Measurements from ENCODE around the gene TAT.
"Not testable (repeated sequence)": the region's sequence is repeated elsewhere in the genome, so short reads cannot be mapped to it uniquely, and the experiment has no call there.

The TAT gene

GRCh38 chr16:71584543-71585317 is 7.8 kb upstream of the TAT start:
- DNase-seq = no peak

GRCh38 chr16:71582553-71582848 is 5.6 kb upstream of the TAT start:
- not testable (repeated sequence) for DNase-seq

- DNase-seq = no peak
Observed at GRCh38 chr16:71574702-71575101, 2.2 kb downstream of the TAT start.

- DNase-seq = no peak
Observed at GRCh38 chr16:71573387-71574094, 3.4 kb downstream of the TAT start.

GRCh38 chr16:71572497-71573116 is 4.3 kb downstream of the TAT start:
- DNase-seq = no peak

- DNase-seq = no peak
Observed at GRCh38 chr16:71570144-71570543, 6.7 kb downstream of the TAT start.

GRCh38 chr16:71569621-71570020 is 7.3 kb downstream of the TAT start:
- no peak for DNase-seq

- DNase-seq = no peak
Observed at GRCh38 chr16:71568551-71568950, 8.3 kb downstream of the TAT start.

GRCh38 chr16:71567931-71568330 is 9.0 kb downstream of the TAT start:
- DNase-seq = no peak

GRCh38 chr16:71565812-71566700 is 10.8 kb downstream of the TAT start:
- no peak for DNase-seq

- no peak for DNase-seq
Observed at GRCh38 chr16:71564335-71564967, 12.4 kb downstream of the TAT start.

GRCh38 chr16:71562552-71562951 is 14.3 kb downstream of the TAT start:
- no peak for DNase-seq

- not testable (repeated sequence) for DNase-seq
Observed at GRCh38 chr16:71561886-71562285, 15.0 kb downstream of the TAT start.

GRCh38 chr16:71559855-71560254 is 17.0 kb downstream of the TAT start:
- no peak for DNase-seq

GRCh38 chr16:71557954-71558582 is 18.8 kb downstream of the TAT start:
- no peak for DNase-seq

- DNase-seq = no peak
Observed at GRCh38 chr16:71557299-71557698, 19.6 kb downstream of the TAT start.

- no peak for DNase-seq
Observed at GRCh38 chr16:71555230-71555891, 21.5 kb downstream of the TAT start.

- no peak for DNase-seq
Observed at GRCh38 chr16:71552698-71553503, 24.0 kb downstream of the TAT start.

GRCh38 chr16:71547168-71547567 is 29.7 kb downstream of the TAT start:
- no peak for DNase-seq

GRCh38 chr16:71542377-71542776 is 34.5 kb downstream of the TAT start:
- no peak for DNase-seq

GRCh38 chr16:71537643-71538042 is 39.2 kb downstream of the TAT start:
- peak; percentile 37 for DNase-seq

Data from NCI-H2227 treated with DMSO at 0.1 percent for 48 hours (cell line).